Common myeloid progenitor, CD34-positive (primary cell): ENCODE results near the gene MGAT4C.

ENCODE experiments used
- CTCF ChIA-PET: fragments of 350-600 bp; sonication (Branson Sonifier 250); formaldehyde crosslinking; loops from one replicate; lab custom pipeline; 2021; ENCODE audit warnings: antibody characterized with exemption; lab: Charles Lee
- POLR2A ChIA-PET: fragments of 350-600 bp; sonication (Branson Sonifier 250); formaldehyde crosslinking; loops from one replicate; lab custom pipeline; 2021; ENCODE audit warnings: antibody characterized with exemption; lab: Charles Lee
- DNase-seq, 3 donors: peaks; one replicate each; pipeline versions ENCODE4 v3.0.0 to v3.0.0-alpha.2; 2013
- H3K27ac ChIP-seq, 2 experiments: 1 replicate in 1 of 2; 2 replicates in 1 of 2; pipeline ENCODE4 v1.7.0; 2013; ENCODE audit warnings: inconsistent platforms in 2 of 2, low read length in 2 of 2, mild to moderate bottlenecking in 2 of 2, low read depth in 1 of 2, moderate library complexity in 1 of 2; ENCODE audit not compliant: severe bottlenecking in 2 of 2, insufficient read depth in 1 of 2, poor library complexity in 1 of 2
- H3K27me3 ChIP-seq, 5 experiments: replicated peaks in 2 of 5; 1 replicate in 3 of 5; 2 replicates in 2 of 5; pipeline versions ENCODE4 v1.6.1 to v1.7.0; 2013; ENCODE audit warnings: low read length in 4 of 5, mild to moderate bottlenecking in 2 of 5, moderate library complexity in 2 of 5, inconsistent platforms in 1 of 5; ENCODE audit not compliant: insufficient read depth in 5 of 5, control insufficient read depth in 4 of 5
- H3K36me3 ChIP-seq, 4 experiments: 1 replicate in 2 of 4; 2 replicates in 2 of 4; pipeline versions ENCODE4 v1.6.1 to v1.7.0; 2013; ENCODE audit warnings: low read length in 3 of 4, control low read depth in 1 of 4, mild to moderate bottlenecking in 1 of 4; ENCODE audit not compliant: control insufficient read depth in 4 of 4, insufficient read depth in 4 of 4
- H3K4me1 ChIP-seq, 4 experiments: 1 replicate in 3 of 4; 2 replicates in 1 of 4; pipeline versions ENCODE4 v1.6.1 to v1.7.1; 2013; ENCODE audit warnings: low read length in 3 of 4, mild to moderate bottlenecking in 3 of 4, control low read depth in 1 of 4, inconsistent platforms in 1 of 4, moderate library complexity in 1 of 4; ENCODE audit not compliant: control insufficient read depth in 4 of 4, insufficient read depth in 4 of 4; ENCODE audit errors: control extremely low read depth in 1 of 4
- H3K4me3 ChIP-seq, 7 experiments: 1 replicate in 4 of 7; 2 replicates in 3 of 7; pipeline versions ENCODE4 v1.5.1 to v1.7.0; 2013; ENCODE audit warnings: mild to moderate bottlenecking in 7 of 7, low read length in 6 of 7, moderate library complexity in 6 of 7, inconsistent platforms in 2 of 7, low read depth in 2 of 7, control low read depth in 1 of 7; ENCODE audit not compliant: insufficient read depth in 4 of 7, control insufficient read depth in 1 of 7; ENCODE audit errors: extremely low read depth in 1 of 7
- H3K9me3 ChIP-seq, 5 experiments: 1 replicate in 4 of 5; 2 replicates in 1 of 5; pipeline versions ENCODE4 v1.6.1 to v1.7.1; 2013; ENCODE audit warnings: low read length in 4 of 5, mild to moderate bottlenecking in 2 of 5, inconsistent platforms in 1 of 5, low read depth in 1 of 5, moderate library complexity in 1 of 5; ENCODE audit not compliant: control insufficient read depth in 4 of 5, insufficient read depth in 2 of 5; ENCODE audit errors: control extremely low read depth in 1 of 5
- WGBS: methylation state at CpG from one replicate; pipeline ENCODE4 v1.1.5; 2013; ENCODE audit not compliant: insufficient coverage; 5-methylcytosine and 5-hydroxymethylcytosine counted together

MGAT4C gene

DNA sequence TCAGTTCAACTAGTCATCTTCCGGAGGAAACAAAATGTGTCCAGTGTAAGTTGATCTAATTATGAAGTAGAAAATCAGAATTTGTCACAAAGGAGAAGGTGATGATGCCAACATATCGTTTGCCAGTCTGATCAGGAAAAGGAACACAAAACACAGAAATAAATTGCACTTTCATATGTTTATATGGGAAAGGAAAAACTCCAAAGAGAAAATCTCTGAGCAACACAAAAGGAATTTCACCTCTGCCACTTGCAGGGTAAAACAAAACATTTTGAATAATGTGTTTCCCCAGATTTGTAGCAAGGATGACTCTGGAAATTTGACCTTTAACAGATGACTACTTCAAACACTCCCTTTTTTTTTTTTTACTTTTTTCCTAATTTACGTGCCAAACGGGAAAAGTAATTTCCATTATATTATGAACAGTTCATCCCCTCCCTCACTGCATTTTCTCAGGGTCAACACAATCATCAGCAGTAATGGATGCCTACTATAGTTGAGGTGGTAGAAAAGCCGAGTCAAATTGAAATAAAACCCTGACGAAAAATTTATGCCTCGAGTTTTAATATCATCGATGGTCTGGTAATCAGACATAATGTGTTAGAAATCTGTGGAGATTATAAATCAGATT is 25.6 kb downstream of the MGAT4C start:
- H3K36me3 ChIP-seq: no peaks in the 10 kb centered on the region
- no peak for DNase-seq
- H3K4me3 ChIP-seq: no peak overlapping the region
- H3K27me3 ChIP-seq: no peaks in the 10 kb centered on the region
- WGBS: 79% methylated on average over 3 of the region's 8 CpGs
- ChIA-PET POLR2A (no interaction called here), CTCF (no interaction called here)
- no peaks in the 10 kb centered on the region for H3K4me1 ChIP-seq
- no peaks in the 10 kb centered on the region for H3K9me3 ChIP-seq
- H3K27ac ChIP-seq: no peak overlapping the region

DNA sequence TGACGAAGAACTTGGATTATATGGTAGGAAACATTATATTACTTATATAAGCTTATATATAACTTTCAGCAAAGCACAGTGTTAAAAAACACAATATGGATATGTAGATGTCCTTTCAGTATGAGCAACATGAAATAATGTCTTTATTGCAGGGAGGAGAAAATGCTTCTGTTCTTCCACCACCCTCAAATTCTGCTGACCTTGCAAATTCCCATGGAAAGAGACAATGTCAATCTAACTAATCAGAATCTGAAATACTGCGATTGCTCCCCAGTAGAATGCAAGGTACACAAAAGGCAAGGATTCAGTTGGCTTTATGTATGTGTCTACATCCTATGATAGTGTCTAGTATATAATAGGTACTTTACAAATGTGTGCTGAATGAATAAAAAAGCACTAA is 26.4 kb downstream of the MGAT4C start:
- ChIA-PET CTCF (no interaction called here), POLR2A (no interaction called here)
- WGBS: 90% methylated on average over 1 of the region's 2 CpGs
- no peak overlapping the region for H3K27ac ChIP-seq
- no peak for DNase-seq
- no peaks in the 10 kb centered on the region for H3K36me3 ChIP-seq
- H3K4me1 ChIP-seq: no peaks in the 10 kb centered on the region
- no peaks in the 10 kb centered on the region for H3K27me3 ChIP-seq
- no peaks in the 10 kb centered on the region for H3K9me3 ChIP-seq
- H3K4me3 ChIP-seq: no peak overlapping the region

DNA sequence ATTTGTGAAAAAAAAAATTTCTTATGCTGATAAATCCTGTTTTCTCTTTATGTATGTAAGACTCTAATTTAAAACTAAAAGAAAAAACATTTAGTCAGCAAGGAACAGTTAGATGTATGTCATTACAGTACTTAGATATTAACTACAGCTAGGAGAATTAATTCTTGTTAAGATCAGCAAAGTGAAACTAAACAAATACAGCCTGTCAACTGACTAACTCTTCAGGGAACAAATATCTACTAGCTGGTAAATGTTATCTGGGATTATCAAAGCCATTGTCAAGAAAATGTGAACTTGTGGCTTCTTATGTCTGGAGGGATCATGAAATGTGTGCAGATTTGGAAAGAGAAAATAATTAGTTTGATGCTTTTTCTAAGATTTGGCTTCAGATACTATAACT is 27.5 kb downstream of the MGAT4C start:
- DNase-seq: no peak
- ChIA-PET POLR2A (no interaction called here), CTCF (interaction anchor here (1.1 kb wide), 1 partner anchor 14 kb away, joined by 3 read pairs; no protein-coding TSS in a partner anchor)

DNA sequence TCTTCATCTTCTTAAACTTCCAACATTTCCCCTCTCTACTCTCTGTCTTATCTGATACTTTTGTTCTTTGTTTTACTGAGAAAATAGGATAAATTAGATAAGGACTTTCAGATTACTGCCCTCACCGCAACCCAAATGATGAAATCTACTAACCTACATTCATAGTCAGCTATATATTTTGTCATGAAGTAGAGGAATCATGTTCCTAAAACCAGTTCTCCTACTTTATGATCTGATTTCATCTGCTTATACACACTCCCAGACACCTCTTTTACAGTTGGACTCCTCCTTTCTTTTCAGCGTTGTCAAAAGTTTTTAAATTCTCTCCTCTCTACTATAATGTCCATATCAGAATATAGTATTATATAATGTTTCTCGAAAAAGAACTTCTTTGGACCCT is 29.7 kb downstream of the MGAT4C start:
- Histone ChIP-seq H3K27me3 (no peaks in the 10 kb centered on the region), H3K4me3 (no peak overlapping the region), H3K27ac (no peak overlapping the region), H3K4me1 (no peaks in the 10 kb centered on the region), H3K36me3 (no peaks in the 10 kb centered on the region), H3K9me3 (no peaks in the 10 kb centered on the region)
- DNase-seq: no peak
- WGBS: no CpG with 5 or more reads among the region's 3 CpGs
- CTCF ChIA-PET: no interaction called here
- POLR2A ChIA-PET: no interaction called here

More for the DNA sequence above, 27.5 kb downstream of the MGAT4C start:
- H3K4me3 ChIP-seq: no peak overlapping the region
- H3K27ac ChIP-seq: no peak overlapping the region
- no peaks in the 10 kb centered on the region for H3K36me3 ChIP-seq
- no peaks in the 10 kb centered on the region for H3K27me3 ChIP-seq
- H3K4me1 ChIP-seq: no peaks in the 10 kb centered on the region
- no peaks in the 10 kb centered on the region for H3K9me3 ChIP-seq

DNA sequence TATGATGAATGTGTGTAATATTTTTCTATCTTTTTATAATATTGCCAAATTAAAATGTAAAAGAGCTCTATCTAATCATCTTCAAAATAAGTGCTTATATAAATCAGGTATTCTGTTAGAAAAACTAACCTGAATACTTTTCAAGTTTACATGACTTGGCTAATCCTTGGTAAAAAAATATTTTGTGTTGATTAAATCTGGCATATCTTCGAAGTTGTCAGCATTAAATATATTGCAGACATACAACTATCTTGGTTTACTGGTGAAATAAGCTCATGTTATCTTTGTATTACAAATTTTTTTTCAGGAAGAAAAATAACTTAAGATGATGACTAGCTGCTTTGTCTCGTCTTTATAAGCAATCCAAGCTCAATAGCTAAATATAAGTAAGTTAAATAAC is 39.6 kb downstream of the MGAT4C start:
- no peaks in the 10 kb centered on the region for H3K9me3 ChIP-seq
- ChIA-PET POLR2A (no interaction called here), CTCF (interaction anchor here (0.6 kb wide), 1 partner anchor 1572 kb away, joined by 3 read pairs; no protein-coding TSS in a partner anchor)
- H3K4me1 ChIP-seq: no peaks in the 10 kb centered on the region
- H3K27me3 ChIP-seq: no peaks in the 10 kb centered on the region
- H3K4me3 ChIP-seq: no peak overlapping the region
- WGBS: no CpG with 5 or more reads among the region's 2 CpGs
- H3K36me3 ChIP-seq: no peaks in the 10 kb centered on the region
- DNase-seq: no peak
- no peak overlapping the region for H3K27ac ChIP-seq

DNA sequence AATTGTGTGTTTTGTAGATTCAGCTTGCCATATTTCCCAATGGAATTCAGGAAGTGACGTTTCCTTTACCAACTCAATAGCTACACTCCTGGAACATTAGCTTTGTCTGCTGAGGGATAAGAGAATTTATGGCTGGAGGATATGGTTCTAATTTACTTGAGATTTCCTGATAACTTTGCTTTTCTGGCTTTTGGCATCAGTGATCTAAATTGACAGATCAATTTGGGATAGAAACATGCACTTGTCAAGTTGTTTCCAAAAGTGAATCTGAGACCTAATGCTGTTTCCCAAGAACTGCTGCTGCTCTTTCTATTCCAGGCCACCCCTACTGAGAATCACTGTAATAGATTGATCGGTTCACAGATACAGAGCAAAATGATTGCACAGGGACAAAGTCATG is 43.2 kb downstream of the MGAT4C start:
- ChIA-PET CTCF (no interaction called here), POLR2A (interaction anchor here (1.1 kb wide), 1 partner anchor 11 kb away, joined by 3 read pairs; no protein-coding TSS in a partner anchor)
- no peak for DNase-seq
- no peaks in the 10 kb centered on the region for H3K4me1 ChIP-seq
- H3K27ac ChIP-seq: no peak overlapping the region
- no peaks in the 10 kb centered on the region for H3K36me3 ChIP-seq
- no peaks in the 10 kb centered on the region for H3K27me3 ChIP-seq
- no peak overlapping the region for H3K4me3 ChIP-seq
- H3K9me3 ChIP-seq: no peaks in the 10 kb centered on the region
- WGBS: no CpG with 5 or more reads among the region's 2 CpGs

DNA sequence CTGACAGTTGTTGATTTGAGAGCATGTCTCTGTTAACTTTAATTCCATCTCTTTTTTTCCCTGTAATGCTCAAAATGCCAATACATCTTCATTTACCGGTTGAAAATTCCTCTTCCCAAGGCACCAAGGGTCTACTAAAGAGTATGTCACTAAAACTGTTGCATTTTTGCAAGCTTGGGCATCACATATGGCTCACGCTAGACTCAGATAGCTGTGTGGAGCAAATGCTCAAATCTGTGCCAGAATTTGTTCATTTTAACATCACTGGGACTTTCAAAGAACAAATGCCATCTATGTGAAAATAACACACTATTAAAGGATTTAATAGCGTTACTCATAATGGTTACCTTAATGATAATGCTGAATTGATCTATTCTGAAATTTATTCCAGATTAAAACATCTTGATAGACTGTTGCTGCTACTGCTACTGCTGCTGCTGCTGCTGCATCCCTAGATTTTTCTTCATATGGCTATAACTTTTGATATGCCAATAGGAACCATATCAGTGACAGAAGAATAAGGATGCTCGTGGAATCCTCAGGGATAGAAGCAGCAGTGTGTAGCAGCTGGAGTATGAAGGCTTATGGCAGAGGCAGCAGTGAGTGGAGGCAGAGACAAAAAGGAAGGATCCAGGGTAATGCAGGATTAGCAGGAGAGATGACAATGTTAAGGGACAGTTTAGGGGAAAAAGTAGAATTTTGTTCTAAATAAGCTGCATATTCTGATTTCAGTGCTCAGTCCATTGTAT is 57.3 kb downstream of the MGAT4C start:
- Histone ChIP-seq H3K4me1 (no peaks in the 10 kb centered on the region), H3K27ac (no peak overlapping the region), H3K36me3 (no peaks in the 10 kb centered on the region), H3K27me3 (no peaks in the 10 kb centered on the region), H3K4me3 (no peak overlapping the region), H3K9me3 (no peaks in the 10 kb centered on the region)
- WGBS: 97% methylated on average over 3 of the region's 4 CpGs
- ChIA-PET CTCF (no interaction called here), POLR2A (no interaction called here)
- DNase-seq: no peak
